HEK293 (cell line): ENCODE measurements around the gene ASPDH.

ENCODE experiments used
- CTCF ChIA-PET: fragments of 350-600 bp; formaldehyde crosslinking; extraction: SDS; loops from one replicate; lab custom pipeline; 2021; ENCODE audit warnings: antibody characterized with exemption; lab: Yijun Ruan, JAX
- POLR2A ChIA-PET: fragments of 300-600 bp; formaldehyde crosslinking; extraction: SDS; loops from one replicate; lab custom pipeline; 2020; ENCODE audit warnings: antibody characterized with exemption, inconsistent platforms; lab: Yijun Ruan, JAX
- H3K27ac ChIP-seq: fragments of 200-500 bp; sonication (Bioruptor generic); 2 replicates; pipeline ENCODE4 v1.5.1; 2014; ENCODE audit warnings: low read depth, low read length, control low read depth, inconsistent platforms; ENCODE audit errors: extremely low read depth
- H3K36me3 ChIP-seq, 2 experiments: fragments of 200-500 bp in 1 of 2; sonication (Bioruptor generic) in 1 of 2; 1 replicate in 1 of 2; 2 replicates in 1 of 2; pipeline ENCODE4 v1.5.1; 2014 to 2017; ENCODE audit warnings: inconsistent platforms in 2 of 2, low read length in 2 of 2; ENCODE audit not compliant: control insufficient read depth in 2 of 2, insufficient read depth in 1 of 2
- H3K4me1 ChIP-seq: fragments of 200-500 bp; sonication (Bioruptor generic); 2 replicates; pipeline ENCODE4 v1.5.1; 2014; ENCODE audit warnings: mild to moderate bottlenecking, low read length, inconsistent platforms; ENCODE audit not compliant: control insufficient read depth, insufficient read depth
- H3K4me3 ChIP-seq: 2 replicates; pipeline ENCODE4 v1.5.1; 2011; ENCODE audit warnings: low read depth, mild to moderate bottlenecking, control low read depth, low read length, moderate library complexity
- H3K9me3 ChIP-seq: fragments of 200-500 bp; sonication (Bioruptor generic); 2 replicates; pipeline ENCODE4 v1.5.1; 2014; ENCODE audit warnings: low read depth, low read length, inconsistent platforms; ENCODE audit not compliant: control insufficient read depth, insufficient read depth
- HIC1 ChIP-seq: fragments of 450-650 bp; formaldehyde crosslinking; IDR thresholded peaks from 2 replicates; pipeline ENCODE4 v1.5.1; 2016; ENCODE audit warnings: missing biosample characterization, missing genetic modification characterization
- PRDM10 ChIP-seq: fragments of 450-650 bp; formaldehyde crosslinking; IDR thresholded peaks from 2 replicates; pipeline ENCODE4 v1.5.1; 2016; ENCODE audit warnings: missing biosample characterization, missing genetic modification characterization
- SCRT1 ChIP-seq: fragments of 450-650 bp; formaldehyde crosslinking; IDR thresholded peaks from 2 replicates; pipeline ENCODE4 v1.5.1; 2016; ENCODE audit warnings: missing biosample characterization, missing genetic modification characterization, borderline replicate concordance
- ZBTB11 ChIP-seq: fragments of 450-650 bp; formaldehyde crosslinking; conservative IDR thresholded peaks from 2 replicates; pipeline ENCODE4 v1.5.1; 2016; ENCODE audit warnings: low read depth, missing biosample characterization, missing genetic modification characterization
- ZBTB20 ChIP-seq: fragments of 450-650 bp; formaldehyde crosslinking; IDR thresholded peaks from 2 replicates; pipeline ENCODE4 v1.5.1; 2016; ENCODE audit warnings: missing biosample characterization, missing genetic modification characterization
- ZBTB21 ChIP-seq: fragments of 450-650 bp; formaldehyde crosslinking; IDR thresholded peaks from 2 replicates; pipeline ENCODE4 v1.5.1; 2017; ENCODE audit warnings: missing biosample characterization, missing genetic modification characterization
- ZFP3 ChIP-seq: fragments of 450-650 bp; formaldehyde crosslinking; IDR thresholded peaks from 2 replicates; pipeline ENCODE4 v1.5.1; 2016; ENCODE audit warnings: low read depth, missing biosample characterization, missing genetic modification characterization
- ZNF146 ChIP-seq: fragments of 450-650 bp; formaldehyde crosslinking; IDR thresholded peaks from 2 replicates; pipeline ENCODE4 v1.5.1; 2016; ENCODE audit warnings: missing biosample characterization, missing genetic modification characterization
- ZNF18 ChIP-seq: fragments of 450-650 bp; formaldehyde crosslinking; IDR thresholded peaks from 2 replicates; pipeline ENCODE4 v1.5.1; 2016; ENCODE audit warnings: missing biosample characterization, missing genetic modification characterization
- ZNF366 ChIP-seq: fragments of 450-650 bp; formaldehyde crosslinking; conservative IDR thresholded peaks from 2 replicates; pipeline ENCODE4 v1.5.1; 2016; ENCODE audit warnings: missing biosample characterization, missing genetic modification characterization
- ZNF391 ChIP-seq: fragments of 450-650 bp; formaldehyde crosslinking; IDR thresholded peaks from 2 replicates; pipeline ENCODE4 v1.5.1; 2016; ENCODE audit warnings: low read depth, missing biosample characterization, missing genetic modification characterization, borderline replicate concordance
- ZNF423 ChIP-seq: fragments of 450-650 bp; formaldehyde crosslinking; IDR thresholded peaks from 2 replicates; pipeline ENCODE4 v1.5.1; 2016; ENCODE audit warnings: missing biosample characterization, missing genetic modification characterization
- ZNF501 ChIP-seq: fragments of 450-650 bp; formaldehyde crosslinking; IDR thresholded peaks from 2 replicates; pipeline ENCODE4 v1.5.1; 2016; ENCODE audit warnings: missing biosample characterization, missing genetic modification characterization
- ZNF510 ChIP-seq: fragments of 450-650 bp; formaldehyde crosslinking; IDR thresholded peaks from 2 replicates; pipeline ENCODE4 v1.5.1; 2018; ENCODE audit warnings: mild to moderate bottlenecking, missing genetic modification characterization, missing biosample characterization; ENCODE audit not compliant: insufficient replicate concordance
- ZNF621 ChIP-seq: fragments of 450-650 bp; formaldehyde crosslinking; IDR thresholded peaks from 2 replicates; pipeline ENCODE4 v1.5.1; 2017; ENCODE audit warnings: missing biosample characterization, missing genetic modification characterization
- ZNF692 ChIP-seq: fragments of 450-650 bp; formaldehyde crosslinking; IDR thresholded peaks from 2 replicates; pipeline ENCODE4 v1.5.1; 2016; ENCODE audit warnings: missing biosample characterization, missing genetic modification characterization

Gene ASPDH

GRCh38 chr19:50557009-50557613, 43.4 kb upstream of the ASPDH start (continued):
- TF ChIP-seq PRDM10 (tag by site-specific recombination): no peak
- TF ChIP-seq ZNF692 (tag by site-specific recombination): 0 out of 2 replicates have a peak, but pooled peaks have one; percentile 12
- TF ChIP-seq ZNF510 (tag by site-specific recombination): no peak
- no peak for TF ChIP-seq ZFP3 (tag by site-specific recombination)
- no peak for TF ChIP-seq ZBTB11 (tag by site-specific recombination)
- no peak for TF ChIP-seq ZNF621
- no peak for TF ChIP-seq ZNF501 (tag by site-specific recombination)
- TF ChIP-seq, all 188 proteins: peak for 6

- Histone ChIP-seq H3K36me3 (no peaks in the 10 kb centered on the region; a peak in 1 of 3 replicates), H3K9me3 (no peaks in the 10 kb centered on the region), H3K27ac (peak overlapping the region; percentile 46; the same call in 1 of the 2 replicates), H3K4me3 (peak overlapping the region; percentile 42), H3K4me1 (peaks cover 4% of the 10 kb centered on the region; the same call in 1 of the 2 replicates)
- ChIA-PET POLR2A (interaction anchor here (0.6 to 2.1 kb wide), 8 partner anchors 10 to 244 kb away, joined by 3 to 7 read pairs (median 4); no protein-coding TSS in a partner anchor), CTCF (interaction anchor here (0.6 to 12.9 kb wide), 51 partner anchors 8 to 763 kb away, joined by 3 to 210 read pairs (median 5); partner anchors contain the start of gene GPR32)
- TF ChIP-seq ZNF146: no peak
- peak; percentile 81 for TF ChIP-seq ZNF423
- 0 out of 2 replicates have a peak, but pooled peaks have one; percentile 12 for TF ChIP-seq ZBTB21 (tag by site-specific recombination)
- TF ChIP-seq ZNF18 (tag by site-specific recombination): no peak
- TF ChIP-seq ZNF391 (tag by site-specific recombination): peak; percentile 27; the same call in 1 of the 2 replicates
- TF ChIP-seq ZBTB20: peak; percentile 42; the same call in 1 of the 2 replicates
- TF ChIP-seq PRDM10 (tag by site-specific recombination): peak; percentile 30; the same call in 1 of the 2 replicates
- TF ChIP-seq ZNF366 (tag by site-specific recombination): 0 out of 2 replicates have a peak, but pooled peaks have one; percentile 10
- TF ChIP-seq SCRT1 (tag by site-specific recombination): peak; percentile 61; the same call in 1 of the 2 replicates
- peak; percentile 57 for TF ChIP-seq HIC1 (tag by site-specific recombination)
These were observed 42.7 kb upstream of the ASPDH start for GRCh38 chr19:50556282-50557008.
